GM12873 (cell line): ENCODE results near the gene PPP1R3E.

Experiments
- TF ChIP-seq, protein P1 (sequence below): IDR thresholded peaks from 2 replicates; pipeline ENCODE4 v1.5.1; 2012; ENCODE audit warnings: low read depth, mild to moderate bottlenecking, moderate library complexity, low read length, control low read depth; ENCODE audit not compliant: insufficient read depth; ENCODE audit errors: missing control alignments

Gene PPP1R3E

GRCh38 chr14:23258256-23258655 lies 44.4 kb downstream of the PPP1R3E start:
- TF ChIP-seq, protein P1, sequence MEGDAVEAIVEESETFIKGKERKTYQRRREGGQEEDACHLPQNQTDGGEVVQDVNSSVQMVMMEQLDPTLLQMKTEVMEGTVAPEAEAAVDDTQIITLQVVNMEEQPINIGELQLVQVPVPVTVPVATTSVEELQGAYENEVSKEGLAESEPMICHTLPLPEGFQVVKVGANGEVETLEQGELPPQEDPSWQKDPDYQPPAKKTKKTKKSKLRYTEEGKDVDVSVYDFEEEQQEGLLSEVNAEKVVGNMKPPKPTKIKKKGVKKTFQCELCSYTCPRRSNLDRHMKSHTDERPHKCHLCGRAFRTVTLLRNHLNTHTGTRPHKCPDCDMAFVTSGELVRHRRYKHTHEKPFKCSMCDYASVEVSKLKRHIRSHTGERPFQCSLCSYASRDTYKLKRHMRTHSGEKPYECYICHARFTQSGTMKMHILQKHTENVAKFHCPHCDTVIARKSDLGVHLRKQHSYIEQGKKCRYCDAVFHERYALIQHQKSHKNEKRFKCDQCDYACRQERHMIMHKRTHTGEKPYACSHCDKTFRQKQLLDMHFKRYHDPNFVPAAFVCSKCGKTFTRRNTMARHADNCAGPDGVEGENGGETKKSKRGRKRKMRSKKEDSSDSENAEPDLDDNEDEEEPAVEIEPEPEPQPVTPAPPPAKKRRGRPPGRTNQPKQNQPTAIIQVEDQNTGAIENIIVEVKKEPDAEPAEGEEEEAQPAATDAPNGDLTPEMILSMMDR: no peak

DNA sequence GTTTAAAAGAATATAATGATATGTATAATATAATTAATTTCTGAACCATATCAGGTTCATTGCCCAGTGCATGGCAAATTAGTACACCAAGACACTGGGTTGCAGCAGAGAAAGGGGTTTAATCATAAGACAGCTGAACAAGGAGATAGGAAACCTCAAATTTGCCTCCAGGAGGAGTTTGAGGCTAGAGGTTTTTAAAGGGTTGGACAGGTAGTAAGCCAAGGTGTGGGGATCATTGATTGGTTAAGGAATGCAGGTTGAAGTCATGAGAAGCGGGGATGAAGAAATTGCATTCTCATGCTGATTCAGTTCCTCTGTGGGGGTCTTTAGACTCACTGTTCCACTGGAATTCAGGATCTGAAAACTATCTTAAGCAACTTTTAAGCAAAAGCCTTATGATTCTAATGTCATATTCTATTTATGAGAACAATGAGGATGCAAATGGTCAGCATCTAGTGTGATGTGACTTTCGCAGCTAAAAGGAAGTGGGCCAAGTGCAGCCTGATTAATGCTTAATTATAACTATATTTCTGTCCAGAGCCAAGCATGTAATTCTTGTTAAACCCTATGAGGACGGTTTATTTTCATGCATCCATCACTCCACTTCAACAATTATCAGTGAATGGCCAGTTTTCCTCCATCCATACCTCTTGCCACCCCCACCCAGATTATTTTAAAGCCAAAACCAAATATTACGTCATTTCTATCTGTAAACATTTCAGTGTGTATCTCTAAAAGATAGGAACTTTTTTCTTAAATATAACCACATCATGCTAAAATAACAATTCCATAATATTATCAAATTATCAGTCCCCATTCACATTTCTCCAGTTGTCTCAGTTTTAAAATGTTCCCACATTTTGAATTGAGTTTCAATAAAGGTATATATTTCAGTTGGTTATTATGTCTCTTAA lies 50.0 kb downstream of the PPP1R3E start:
- TF ChIP-seq, protein P1: no peak

GRCh38 chr14:23252006-23252405 lies 50.7 kb downstream of the PPP1R3E start:
- TF ChIP-seq, protein P1: no peak

DNA sequence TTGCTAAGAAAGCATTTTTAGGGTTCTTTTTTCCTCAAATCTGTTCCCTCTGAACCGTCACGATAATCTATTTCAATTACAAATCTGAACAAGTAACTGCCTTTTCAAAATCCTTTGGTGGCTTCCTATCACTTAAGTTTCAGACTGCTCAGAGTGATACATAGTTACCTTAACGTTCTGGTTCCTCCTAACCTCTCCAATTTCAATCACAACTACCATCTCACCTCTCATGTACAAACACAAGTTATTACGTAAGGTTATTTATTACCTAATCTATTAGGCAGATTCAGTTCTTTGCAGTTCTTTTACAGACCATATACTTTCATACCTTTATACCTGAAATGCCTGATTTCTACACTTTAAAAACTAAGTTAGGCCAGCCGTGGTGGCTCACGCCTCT lies 52.8 kb downstream of the PPP1R3E start:
- TF ChIP-seq, protein P1: no peak

- TF ChIP-seq, protein P1: no peak
These were observed 54.1 kb downstream of the PPP1R3E start for GRCh38 chr14:23248601-23249000.
